GM23338 (cell line): ENCODE data around the gene ISOC2. TPM values are rescaled to one million over a fixed set of nuclear protein-coding genes. Genes with fewer than 3 reads are reported as not detected.

Experiments
- ATAC-seq: fragments of 200-7000 bp; cut with Tn5 transposase; 3 replicates; pipeline ENCODE4 v1.9.1; 2020
- DNase-seq: peaks from one replicate; pipeline ENCODE4 v3.0.0-alpha.2; 2015; ENCODE audit warnings: low spot score
- H2AFZ ChIP-seq: fragments of 200-600 bp; sonication (generic); 2 replicates; pipeline ENCODE4 v1.8.0; 2016; ENCODE audit warnings: antibody characterized with exemption, mild to moderate bottlenecking, moderate library complexity
- H3F3A ChIP-seq: fragments of 200-600 bp; sonication (generic); replicated peaks from 2 replicates; pipeline ENCODE4 v1.8.0; 2017; ENCODE audit warnings: antibody characterized with exemption, mixed run types, low read depth
- H3K27ac ChIP-seq: fragments of 200-600 bp; sonication (generic); 2 replicates; pipeline ENCODE4 v1.6.1; 2016; ENCODE audit warnings: low read depth
- H3K27me3 ChIP-seq: fragments of 200-600 bp; sonication (generic); 2 replicates; pipeline ENCODE4 v1.8.0; 2016; ENCODE audit warnings: mild to moderate bottlenecking, mixed run types, moderate library complexity; ENCODE audit not compliant: insufficient read depth
- H3K36me3 ChIP-seq: fragments of 200-600 bp; sonication (generic); 2 replicates; pipeline ENCODE4 v1.8.0; 2016; ENCODE audit warnings: mild to moderate bottlenecking; ENCODE audit not compliant: insufficient read depth
- H3K4me1 ChIP-seq: fragments of 200-600 bp; sonication (generic); 2 replicates; pipeline ENCODE4 v1.8.0; 2016; ENCODE audit warnings: mild to moderate bottlenecking, moderate library complexity; ENCODE audit not compliant: insufficient read depth
- H3K4me2 ChIP-seq: fragments of 200-600 bp; sonication (generic); 2 replicates; pipeline ENCODE4 v1.7.1; 2017; ENCODE audit warnings: mixed run types
- H3K4me3 ChIP-seq: fragments of 200-600 bp; sonication (generic); 2 replicates; pipeline ENCODE4 v1.6.1; 2016; ENCODE audit warnings: mixed run types
- H3K79me2 ChIP-seq: fragments of 200-600 bp; sonication (generic); replicated peaks from 2 replicates; pipeline ENCODE4 v1.8.0; 2017; ENCODE audit warnings: mild to moderate bottlenecking; ENCODE audit not compliant: insufficient read depth
- H3K9me2 ChIP-seq: fragments of 200-600 bp; sonication (generic); 2 replicates; pipeline ENCODE4 v1.8.0; 2017; ENCODE audit not compliant: insufficient read depth
- H4K20me1 ChIP-seq: fragments of 200-600 bp; sonication (generic); replicated peaks from 2 replicates; pipeline ENCODE4 v1.8.0; 2017; ENCODE audit warnings: mild to moderate bottlenecking; ENCODE audit not compliant: insufficient read depth
- H3K27ac Mint-ChIP-seq: 2 replicates; pipeline ENCODE4 v1.8.0; 2020; ENCODE audit warnings: inconsistent platforms, mild to moderate bottlenecking, moderate library complexity, mixed read lengths
- H3K27me3 Mint-ChIP-seq: 3 replicates; pipeline ENCODE4 v1.8.0; 2022; ENCODE audit warnings: low read depth, mild to moderate bottlenecking, moderate library complexity, mixed read lengths, inconsistent platforms; ENCODE audit not compliant: insufficient read depth, poor library complexity
- H3K36me3 Mint-ChIP-seq: 3 replicates; pipeline ENCODE4 v1.8.0; 2021; ENCODE audit warnings: low read depth, mild to moderate bottlenecking, inconsistent platforms, moderate library complexity, mixed read lengths
- H3K4me1 Mint-ChIP-seq: 3 replicates; pipeline ENCODE4 v1.8.0; 2020; ENCODE audit warnings: mild to moderate bottlenecking, inconsistent platforms, mixed read lengths
- H3K4me3 Mint-ChIP-seq: 3 replicates; pipeline ENCODE4 v1.8.0; 2021; ENCODE audit warnings: moderate library complexity, mild to moderate bottlenecking, inconsistent platforms, mixed read lengths
- H3K9me3 Mint-ChIP-seq: 3 replicates; pipeline ENCODE4 v1.8.0; 2020; ENCODE audit warnings: moderate library complexity, mild to moderate bottlenecking, inconsistent platforms, mixed read lengths
- CREB1 ChIP-seq: fragments of 250-450 bp; sonication (Bioruptor Pico); IDR thresholded peaks from 2 replicates; pipeline ENCODE4 v1.5.0; 2020; ENCODE audit warnings: low read depth, mild to moderate bottlenecking, moderate library complexity
- CTCF ChIP-seq, 2 experiments: fragments of 200-600 bp in 1 of 2; sonication (generic) in 1 of 2; conservative IDR thresholded peaks; 2 replicates each; pipeline versions ENCODE4 v1.5.1 to v1.6.1; 2016 to 2017; ENCODE audit warnings: antibody characterized with exemption in 2 of 2, low read depth in 2 of 2, mild to moderate bottlenecking in 2 of 2, moderate library complexity in 1 of 2
- ETS1 ChIP-seq: IDR thresholded peaks from 2 replicates; pipeline ENCODE4 v1.6.1; 2016; ENCODE audit warnings: antibody characterized with exemption
- EZH2 ChIP-seq: fragments of 200-600 bp; sonication (generic); IDR thresholded peaks from one replicate; pipeline ENCODE4 v1.8.0; 2017; ENCODE audit warnings: antibody characterized with exemption, mild to moderate bottlenecking, low read depth; ENCODE audit not compliant: unreplicated experiment
- EZH2phosphoT487 ChIP-seq: fragments of 200-600 bp; sonication (generic); IDR thresholded peaks from one replicate; pipeline ENCODE4 v1.8.1; 2018; ENCODE audit warnings: antibody characterized with exemption; ENCODE audit not compliant: unreplicated experiment
- JUNB ChIP-seq: IDR thresholded peaks from one replicate; pipeline ENCODE4 v1.6.1; 2016; ENCODE audit warnings: antibody characterized with exemption; ENCODE audit not compliant: unreplicated experiment
- NANOG ChIP-seq: IDR thresholded peaks from 2 replicates; pipeline ENCODE4 v1.6.1; 2016; ENCODE audit warnings: antibody characterized with exemption, borderline replicate concordance
- POLR2AphosphoS5 ChIP-seq: IDR thresholded peaks from 2 replicates; pipeline ENCODE4 v1.6.1; 2016; ENCODE audit warnings: antibody characterized with exemption, low read depth
- REST ChIP-seq: IDR thresholded peaks from one replicate; pipeline ENCODE4 v1.6.1; 2018; ENCODE audit warnings: antibody characterized with exemption; ENCODE audit not compliant: unreplicated experiment
- STAT1 ChIP-seq: IDR thresholded peaks from one replicate; pipeline ENCODE4 v1.6.1; 2016; ENCODE audit warnings: antibody characterized with exemption; ENCODE audit not compliant: unreplicated experiment
- ZNF114 ChIP-seq: fragments of 250-450 bp; sonication (Bioruptor Pico); IDR thresholded peaks from 2 replicates; pipeline ENCODE4 v1.5.0; 2020; ENCODE audit warnings: mild to moderate bottlenecking, moderate library complexity
- ZNF331 ChIP-seq: fragments of 250-450 bp; sonication (Bioruptor Pico); IDR thresholded peaks from 2 replicates; pipeline ENCODE4 v1.5.0; 2020; ENCODE audit warnings: low read depth, mild to moderate bottlenecking, moderate library complexity
- ZNF462 ChIP-seq: fragments of 250-450 bp; sonication (Bioruptor Pico); IDR thresholded peaks from 2 replicates; pipeline ENCODE4 v1.5.0; 2020; ENCODE audit warnings: mild to moderate bottlenecking, moderate library complexity
- polyA plus RNA-seq: library from polyadenylated mRNA; unstranded; fragments of >200 nt; fragmentation: Nextera tagmentation; extraction: Ambion mirVana; gene quantifications from 2 replicates; pipeline ENCODE4 v1.2.1, GENCODE V29; 2016
- total RNA-seq: library from RNA; depleted of rRNA; stranded (reverse); fragments of >200 nt; shearing (Covaris generic); gene quantifications from 2 replicates; pipeline ENCODE4 v1.2.3, GENCODE V29; 2014

The ISOC2 gene
- total and polyA plus RNA-seq, 2 experiments from 2014 or later: 62.6 to 85.2 TPM

GRCh38 chr19:55477905-55478304 is 16.5 kb upstream of the ISOC2 start:
- peak overlapping the region; percentile 40 for H3K4me3 Mint-ChIP-seq
- Histone ChIP-seq H3K27me3 (no peaks in the 10 kb centered on the region), H4K20me1 (no peaks in the 10 kb centered on the region), H3K36me3 (no peaks in the 10 kb centered on the region), H3K27ac (no peak overlapping the region), H2AFZ (no peak overlapping the region), H3K4me3 (no peak overlapping the region; the same call in 1 of the 2 replicates), H3K79me2 (peaks cover 9% of the 10 kb centered on the region), H3K9me2 (no peaks in the 10 kb centered on the region), H3K4me2 (peak overlapping the region; percentile 80), H3K4me1 (peaks cover 12% of the 10 kb centered on the region; the same call in 1 of the 2 replicates), H3F3A (peaks cover 21% of the 10 kb centered on the region; the same call in 1 of the 2 replicates)
- ATAC-seq (no peak), DNase-seq (no peak)
- peaks cover 3% of the 10 kb centered on the region; the same call in 2 of the 3 replicates for H3K9me3 Mint-ChIP-seq
- peak overlapping the region; percentile 12; the same call in 1 of the 2 replicates for H3K27ac Mint-ChIP-seq
- peaks cover 41% of the 10 kb centered on the region for H3K4me1 Mint-ChIP-seq
- peaks cover 9% of the 10 kb centered on the region; the same call in 2 of the 3 replicates for H3K36me3 Mint-ChIP-seq
- H3K27me3 Mint-ChIP-seq: peaks cover 23% of the 10 kb centered on the region
- no peak for TF ChIP-seq ZNF331 (CRISPR knock-in tag)
- TF ChIP-seq STAT1: no peak
- TF ChIP-seq ETS1: no peak
- TF ChIP-seq REST: no peak
- no peak for TF ChIP-seq ZNF114 (CRISPR knock-in tag)
- TF ChIP-seq EZH2: no peak
- no peak for TF ChIP-seq EZH2phosphoT487
- TF ChIP-seq CREB1 (CRISPR knock-in tag): no peak
- TF ChIP-seq POLR2AphosphoS5: no peak
- no peak for TF ChIP-seq ZNF462 (CRISPR knock-in tag)
- no peak for TF ChIP-seq JUNB
- TF ChIP-seq CTCF (conservative IDR thresholded peaks at IDR 0.05; ENCODE audit: low read depth in 2 of 2): no peak
- TF ChIP-seq NANOG: no peak
